ENCODE results near the gene SCIN.

SCIN gene

DNA sequence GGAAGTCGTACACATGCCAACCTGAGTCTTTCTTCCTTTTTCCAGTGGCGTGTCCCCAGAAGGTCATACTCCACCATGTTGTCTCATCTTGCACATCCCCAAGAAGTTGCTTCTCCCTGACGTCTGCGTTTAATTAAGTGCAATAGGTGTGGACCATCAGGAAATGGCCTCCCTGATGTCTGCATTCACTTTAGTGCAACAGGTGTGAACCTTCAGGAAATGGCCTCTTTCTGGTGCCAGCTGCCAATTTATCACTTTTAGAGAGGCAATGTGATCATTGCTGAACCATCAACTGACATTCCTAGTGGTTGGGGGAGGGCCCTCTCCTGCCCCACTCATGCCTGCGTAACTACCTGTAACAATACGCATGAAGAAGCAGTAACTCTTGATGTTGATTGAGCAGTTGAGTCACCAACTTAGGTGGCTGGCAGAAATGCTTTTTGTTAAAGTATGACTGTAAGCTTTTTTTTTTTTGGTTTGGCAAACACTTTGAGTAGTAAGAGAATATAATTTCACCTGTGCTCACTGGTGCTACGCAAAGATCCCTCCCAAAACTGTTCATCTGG lies 25.8 kb downstream of the SCIN start:
- no peak overlapping the region for H2AFZ ChIP-seq
- H3K27me3 ChIP-seq (ENCODE audit: control insufficient read depth, insufficient read depth, low read length) = no peaks in the 10 kb centered on the region
- no peaks in the 10 kb centered on the region for H3K4me1 ChIP-seq
- H3K9ac ChIP-seq = no peak overlapping the region
- H3K36me3 ChIP-seq (ENCODE audit: control insufficient read depth, insufficient read depth, low read length) = no peaks in the 10 kb centered on the region
- no peak for TF ChIP-seq CTCF (IDR thresholded peaks at IDR 0.05)
- H3K79me2 ChIP-seq = no peaks in the 10 kb centered on the region
- H3K4me2 ChIP-seq (ENCODE audit: low read length) = no peak overlapping the region
- H3K9me3 ChIP-seq (ENCODE audit: control insufficient read depth, low read length) = no peaks in the 10 kb centered on the region
- H3K27ac ChIP-seq = no peak overlapping the region
- no peak overlapping the region for H3K4me3 ChIP-seq (ENCODE audit: low read depth, low read length)

GRCh38 chr7:12601302-12601869 lies 30.9 kb downstream of the SCIN start:
- no peak overlapping the region for H3K27ac ChIP-seq
- H3K9me3 ChIP-seq (ENCODE audit: control insufficient read depth, low read length) = no peaks in the 10 kb centered on the region
- no peaks in the 10 kb centered on the region for H3K4me1 ChIP-seq
- no peaks in the 10 kb centered on the region for H3K79me2 ChIP-seq
- no peak overlapping the region for H3K9ac ChIP-seq
- no peak for TF ChIP-seq CTCF (IDR thresholded peaks at IDR 0.05)
- H3K4me2 ChIP-seq (ENCODE audit: low read length) = no peak overlapping the region
- no peaks in the 10 kb centered on the region for H3K36me3 ChIP-seq (ENCODE audit: control insufficient read depth, insufficient read depth, low read length)
- no peak overlapping the region for H2AFZ ChIP-seq
- H3K27me3 ChIP-seq (ENCODE audit: control insufficient read depth, insufficient read depth, low read length) = no peaks in the 10 kb centered on the region
- H3K4me3 ChIP-seq (ENCODE audit: low read depth, low read length) = no peak overlapping the region

DNA sequence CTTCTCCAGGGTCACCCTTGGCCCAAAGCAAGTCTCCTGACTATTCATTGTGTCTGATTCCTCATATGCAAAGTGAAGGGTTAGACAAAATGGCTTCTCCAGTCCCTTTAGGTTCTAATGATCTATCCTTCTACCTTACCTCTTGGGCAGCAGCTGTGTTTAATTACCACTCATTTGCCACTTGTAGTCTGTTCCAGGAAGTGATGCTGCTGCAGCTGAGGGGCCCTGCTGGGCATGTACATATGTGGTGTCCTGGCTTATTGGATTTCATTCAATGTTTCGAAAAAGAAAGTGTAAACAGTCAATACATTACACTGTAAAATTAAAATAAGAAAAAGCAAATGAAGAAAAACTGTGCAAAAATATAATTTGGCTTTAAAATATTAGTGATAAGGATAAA lies 36.6 kb downstream of the SCIN start:
- Histone ChIP-seq H3K36me3 (ENCODE audit: control insufficient read depth, insufficient read depth, low read length) (no peaks in the 10 kb centered on the region), H3K4me3 (ENCODE audit: low read depth, low read length) (no peak overlapping the region), H3K9me3 (ENCODE audit: control insufficient read depth, low read length) (no peaks in the 10 kb centered on the region), H3K27ac (no peak overlapping the region), H3K4me2 (ENCODE audit: low read length) (no peak overlapping the region), H3K27me3 (ENCODE audit: control insufficient read depth, insufficient read depth, low read length) (no peaks in the 10 kb centered on the region), H2AFZ (no peak overlapping the region), H3K79me2 (no peaks in the 10 kb centered on the region), H3K4me1 (no peaks in the 10 kb centered on the region), H3K9ac (no peak overlapping the region)
- TF ChIP-seq CTCF (IDR thresholded peaks at IDR 0.05) = no peak

DNA sequence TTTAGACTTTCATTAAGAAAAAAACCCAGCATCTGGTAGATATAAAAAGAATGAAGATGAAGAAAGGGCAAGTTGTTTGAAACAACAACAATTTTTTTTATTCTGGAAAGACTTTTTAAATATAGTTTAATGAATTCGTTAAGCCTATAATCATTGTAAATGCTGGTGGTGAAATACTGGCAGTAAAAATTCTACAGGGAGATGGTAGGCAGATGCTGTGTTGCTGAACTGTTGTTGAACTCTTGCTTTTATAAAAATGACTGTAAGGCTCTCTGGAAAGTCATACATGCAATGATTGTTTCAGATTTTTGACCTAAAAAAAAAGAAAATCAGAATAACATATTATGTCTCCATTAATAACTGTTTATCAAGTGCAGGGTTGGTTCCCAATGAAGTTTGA lies 39.0 kb downstream of the SCIN start:
- Histone ChIP-seq H3K27me3 (ENCODE audit: control insufficient read depth, insufficient read depth, low read length) (no peaks in the 10 kb centered on the region), H3K4me2 (ENCODE audit: low read length) (no peak overlapping the region), H3K36me3 (ENCODE audit: control insufficient read depth, insufficient read depth, low read length) (no peaks in the 10 kb centered on the region), H3K4me1 (no peaks in the 10 kb centered on the region), H3K9ac (no peak overlapping the region), H3K9me3 (ENCODE audit: control insufficient read depth, low read length) (no peaks in the 10 kb centered on the region), H2AFZ (no peak overlapping the region), H3K27ac (no peak overlapping the region), H3K79me2 (no peaks in the 10 kb centered on the region), H3K4me3 (ENCODE audit: low read depth, low read length) (no peak overlapping the region)
- no peak for TF ChIP-seq CTCF (IDR thresholded peaks at IDR 0.05)

- H3K27ac ChIP-seq = no peak overlapping the region
- no peak for TF ChIP-seq CTCF (IDR thresholded peaks at IDR 0.05)
- H3K36me3 ChIP-seq (ENCODE audit: control insufficient read depth, insufficient read depth, low read length) = no peaks in the 10 kb centered on the region
- H3K4me3 ChIP-seq (ENCODE audit: low read depth, low read length) = no peak overlapping the region
- H2AFZ ChIP-seq = no peak overlapping the region
- no peak overlapping the region for H3K9ac ChIP-seq
- H3K4me1 ChIP-seq = no peaks in the 10 kb centered on the region
- H3K79me2 ChIP-seq = no peaks in the 10 kb centered on the region
- no peak overlapping the region for H3K4me2 ChIP-seq (ENCODE audit: low read length)
- no peaks in the 10 kb centered on the region for H3K9me3 ChIP-seq (ENCODE audit: control insufficient read depth, low read length)
- H3K27me3 ChIP-seq (ENCODE audit: control insufficient read depth, insufficient read depth, low read length) = no peaks in the 10 kb centered on the region
Observed at GRCh38 chr7:12610899-12611298, 40.4 kb downstream of the SCIN start.
